CD8-positive, alpha-beta memory T cell (primary cell): ENCODE data around the gene ADAMTS15. TPM values are rescaled to one million over a fixed set of nuclear protein-coding genes. Genes with fewer than 3 reads are reported as not detected.

Experiments
- CTCF ChIA-PET: fragments of 350-600 bp; sonication (Branson Sonifier 250); formaldehyde crosslinking; loops from one replicate; lab custom pipeline; 2021; ENCODE audit warnings: antibody characterized with exemption; lab: Charles Lee
- POLR2A ChIA-PET: fragments of 350-600 bp; sonication (Branson Sonifier 250); formaldehyde crosslinking; loops from one replicate; lab custom pipeline; 2021; ENCODE audit warnings: antibody characterized with exemption; lab: Charles Lee
- DNase-seq, 5 donors: peaks; one replicate each; pipeline versions ENCODE4 v3.0.0 to v3.0.0-alpha.2; 2020 to 2022; ENCODE audit warnings: mixed read lengths in 1 of 5
- H3K27ac ChIP-seq: one replicate; pipeline ENCODE4 v1.7.0; 2013; ENCODE audit warnings: low read depth, mild to moderate bottlenecking, low read length, moderate library complexity
- H3K27me3 ChIP-seq: 2 replicates; pipeline ENCODE4 v1.7.0; 2013; ENCODE audit warnings: low read length, mild to moderate bottlenecking; ENCODE audit not compliant: insufficient read depth, poor library complexity, severe bottlenecking
- H3K36me3 ChIP-seq: 2 replicates; pipeline ENCODE4 v1.7.0; 2013; ENCODE audit warnings: mild to moderate bottlenecking, low read length, moderate library complexity; ENCODE audit not compliant: insufficient read depth
- H3K4me1 ChIP-seq: 2 replicates; pipeline ENCODE4 v1.7.0; 2013; ENCODE audit warnings: mild to moderate bottlenecking, low read length, moderate library complexity; ENCODE audit not compliant: insufficient read depth
- H3K4me3 ChIP-seq: 2 replicates; pipeline ENCODE4 v1.7.0; 2013; ENCODE audit warnings: mild to moderate bottlenecking, low read length
- H3K9me3 ChIP-seq: 2 replicates; pipeline ENCODE4 v1.7.0; 2013; ENCODE audit warnings: mild to moderate bottlenecking, low read length
- H3K27ac Mint-ChIP-seq, 8 donors: one replicate each; pipeline ENCODE4 v1.8.0; 2020 to 2021; ENCODE audit warnings: mixed read lengths in 8 of 8, mild to moderate bottlenecking in 6 of 8, inconsistent platforms in 3 of 8, moderate library complexity in 3 of 8
- H3K27me3 Mint-ChIP-seq, 2 donors: one replicate each; pipeline ENCODE4 v1.8.0; 2020 to 2021; ENCODE audit warnings: mixed read lengths in 2 of 2, mild to moderate bottlenecking in 1 of 2, moderate library complexity in 1 of 2
- H3K36me3 Mint-ChIP-seq, 3 donors: one replicate each; pipeline ENCODE4 v1.8.0; 2020 to 2021; ENCODE audit warnings: mixed read lengths in 3 of 3, inconsistent platforms in 1 of 3, mild to moderate bottlenecking in 1 of 3
- H3K4me1 Mint-ChIP-seq, 3 donors: one replicate each; pipeline ENCODE4 v1.8.0; 2020 to 2021; ENCODE audit warnings: mixed read lengths in 3 of 3, inconsistent platforms in 1 of 3, mild to moderate bottlenecking in 1 of 3
- H3K4me3 Mint-ChIP-seq, 7 donors: one replicate each; pipeline ENCODE4 v1.8.0; 2020 to 2021; ENCODE audit warnings: mixed read lengths in 7 of 7, mild to moderate bottlenecking in 6 of 7, moderate library complexity in 4 of 7, inconsistent platforms in 2 of 7
- H3K9me3 Mint-ChIP-seq, 5 donors: one replicate each; pipeline ENCODE4 v1.8.0; 2020 to 2022; ENCODE audit warnings: mixed read lengths in 5 of 5, mild to moderate bottlenecking in 3 of 5, moderate library complexity in 2 of 5, inconsistent platforms in 1 of 5
- polyA plus RNA-seq: library from polyadenylated mRNA; unstranded; fragments of 300-500 nt; fragmentation: Illumina TruSeq; gene quantifications from one replicate; pipeline ENCODE4 v1.2.3, GENCODE V29; 2021
- total RNA-seq, 2 experiments: library from RNA; stranded (reverse); gene quantifications; one replicate each; pipeline ENCODE4 v1.2.3, GENCODE V29; 2021

ADAMTS15 gene
- total and polyA plus RNA-seq, 3 experiments from 2014 or later, result not detected

GRCh38 chr11:130421199-130421585 lies 27.3 kb upstream of the ADAMTS15 start:
- peaks cover 9 to 56% of the 10 kb centered on the region in 2 donors for H3K27me3 Mint-ChIP-seq
- H3K27ac Mint-ChIP-seq, result no peak overlapping the region
- no peaks in the 10 kb centered on the region for H3K4me1 Mint-ChIP-seq
- no peaks in the 10 kb centered on the region for H3K9me3 Mint-ChIP-seq
- no peak overlapping the region for H3K4me3 Mint-ChIP-seq
- no peaks in the 10 kb centered on the region for H3K9me3 ChIP-seq
- H3K36me3 Mint-ChIP-seq, result no peaks in the 10 kb centered on the region
- no peak overlapping the region for H3K4me3 ChIP-seq
- ChIA-PET CTCF (interaction anchor here (1.2 to 1.3 kb wide), 2 partner anchors 441 to 456 kb away, joined by 3 read pairs; no protein-coding TSS in a partner anchor), POLR2A (no interaction called here)
- no peak overlapping the region for H3K27ac ChIP-seq
- H3K36me3 ChIP-seq, result no peaks in the 10 kb centered on the region
- no peak for DNase-seq
- H3K27me3 ChIP-seq, result peaks cover 22% of the 10 kb centered on the region
- no peaks in the 10 kb centered on the region for H3K4me1 ChIP-seq

- H3K4me3 ChIP-seq, result no peak overlapping the region
- H3K9me3 Mint-ChIP-seq, result no peaks in the 10 kb centered on the region
- H3K27me3 Mint-ChIP-seq, result peaks cover 13 to 57% of the 10 kb centered on the region in 2 donors
- no peak overlapping the region for H3K27ac ChIP-seq
- CTCF ChIA-PET, result interaction anchor here (1.2 to 1.3 kb wide), 2 partner anchors 440 to 456 kb away, joined by 3 read pairs; no protein-coding TSS in a partner anchor
- no peaks in the 10 kb centered on the region for H3K36me3 Mint-ChIP-seq
- peaks cover 27% of the 10 kb centered on the region for H3K27me3 ChIP-seq
- H3K4me1 Mint-ChIP-seq, result peaks cover 0 to under 1% (median 0%) of the 10 kb centered on the region in 3 donors
- no peak overlapping the region for H3K4me3 Mint-ChIP-seq
- no peak overlapping the region for H3K27ac Mint-ChIP-seq
- H3K4me1 ChIP-seq, result no peaks in the 10 kb centered on the region
- POLR2A ChIA-PET, result no interaction called here
- no peaks in the 10 kb centered on the region for H3K9me3 ChIP-seq
- H3K36me3 ChIP-seq, result no peaks in the 10 kb centered on the region
- no peak for DNase-seq
Observed at GRCh38 chr11:130421697-130422096, 26.7 kb upstream of the ADAMTS15 start.

DNA sequence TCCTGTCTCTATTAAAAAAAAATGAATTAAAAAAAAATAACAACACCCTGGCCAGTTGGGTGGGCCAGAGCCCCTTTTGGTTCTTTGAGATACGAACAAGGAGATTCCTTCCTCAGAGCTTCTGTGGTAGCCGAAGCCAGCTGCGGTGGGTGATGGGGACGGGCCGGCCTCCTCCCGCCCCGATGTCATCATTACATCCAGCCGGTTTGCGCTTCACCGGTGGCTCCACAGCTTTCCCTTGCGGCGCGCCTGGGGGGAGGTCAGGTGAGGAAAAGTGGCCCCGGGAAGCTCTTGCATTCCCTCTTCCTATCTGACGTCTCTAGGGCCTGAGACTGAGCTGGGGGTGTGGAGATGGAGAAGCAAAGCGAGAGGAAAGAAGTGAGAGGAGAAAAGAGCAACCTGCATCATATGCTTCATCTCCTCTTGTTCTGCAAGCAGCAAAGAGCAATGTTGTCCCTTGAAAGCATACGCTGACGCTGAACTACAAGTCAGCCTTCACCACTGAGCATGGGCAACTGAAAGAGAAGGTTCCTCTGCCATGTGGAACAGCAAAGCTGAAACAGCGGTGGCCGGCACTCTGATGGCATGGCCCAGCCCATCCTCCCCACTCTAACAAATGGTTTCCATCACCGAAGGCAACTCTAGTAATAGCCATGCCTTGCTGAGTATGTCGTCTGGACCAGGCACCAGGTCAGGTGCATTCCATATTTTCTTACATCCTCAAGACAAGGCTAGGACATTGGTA lies 26.0 kb upstream of the ADAMTS15 start:
- Mint-ChIP-seq H3K9me3 (no peaks in the 10 kb centered on the region), H3K4me3 (no peak overlapping the region), H3K27ac (peak overlapping the region in 1 of 8 donors; percentile 50), H3K4me1 (peaks cover 0 to 7% (median 5%) of the 10 kb centered on the region in 3 donors), H3K36me3 (no peaks in the 10 kb centered on the region), H3K27me3 (peaks cover 18 to 62% of the 10 kb centered on the region in 2 donors)
- ChIA-PET POLR2A (no interaction called here), CTCF (interaction anchor here (1.2 kb wide), 1 partner anchor 455 kb away, joined by 3 read pairs; no protein-coding TSS in a partner anchor)
- Histone ChIP-seq H3K36me3 (no peaks in the 10 kb centered on the region), H3K27me3 (peaks cover 31% of the 10 kb centered on the region), H3K4me1 (no peaks in the 10 kb centered on the region), H3K9me3 (no peaks in the 10 kb centered on the region), H3K4me3 (no peak overlapping the region), H3K27ac (no peak overlapping the region)
- DNase-seq, result no peak

DNA sequence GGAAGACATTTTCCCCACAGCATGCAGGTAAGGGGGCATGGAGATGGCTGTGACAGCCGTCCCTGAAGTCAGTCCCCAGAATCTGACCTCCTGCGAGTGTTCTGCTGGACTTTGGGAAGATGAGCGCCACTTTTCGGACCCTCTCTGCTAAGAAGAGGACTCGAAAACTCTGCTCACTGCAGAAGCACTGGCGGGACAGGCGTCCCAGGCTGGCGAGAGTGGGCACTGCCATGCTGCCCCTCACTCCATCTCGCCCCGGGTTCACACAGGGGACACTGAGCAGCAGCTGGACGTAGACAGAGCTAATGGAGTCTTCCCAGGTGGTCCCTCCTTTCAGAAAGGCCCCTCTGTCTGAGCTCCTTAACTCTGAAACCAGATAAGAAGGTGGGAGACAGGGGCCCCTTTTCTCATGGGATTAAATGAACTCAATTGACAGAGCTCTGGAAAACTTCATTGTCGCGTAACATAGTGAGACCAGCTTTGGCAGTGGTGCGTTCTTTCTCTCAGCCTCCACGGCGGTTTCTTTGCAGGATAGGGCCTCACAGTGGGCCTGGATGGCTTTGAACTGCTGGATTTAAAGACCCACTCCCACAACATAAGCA lies 24.8 kb upstream of the ADAMTS15 start:
- H3K9me3 ChIP-seq, result no peaks in the 10 kb centered on the region
- H3K36me3 Mint-ChIP-seq, result no peaks in the 10 kb centered on the region
- CTCF ChIA-PET, result no interaction called here
- no peaks in the 10 kb centered on the region for H3K36me3 ChIP-seq
- peaks cover 32% of the 10 kb centered on the region for H3K27me3 ChIP-seq
- H3K4me3 ChIP-seq, result no peak overlapping the region
- POLR2A ChIA-PET, result no interaction called here
- H3K9me3 Mint-ChIP-seq, result no peaks in the 10 kb centered on the region
- no peak overlapping the region for H3K4me3 Mint-ChIP-seq
- H3K27ac Mint-ChIP-seq, result no peak overlapping the region
- no peak overlapping the region for H3K27ac ChIP-seq
- no peak for DNase-seq
- peaks cover 3 to 10% (median 7%) of the 10 kb centered on the region in 3 donors for H3K4me1 Mint-ChIP-seq
- H3K27me3 Mint-ChIP-seq, result peaks cover 20 to 62% of the 10 kb centered on the region in 2 donors
- no peaks in the 10 kb centered on the region for H3K4me1 ChIP-seq

DNA sequence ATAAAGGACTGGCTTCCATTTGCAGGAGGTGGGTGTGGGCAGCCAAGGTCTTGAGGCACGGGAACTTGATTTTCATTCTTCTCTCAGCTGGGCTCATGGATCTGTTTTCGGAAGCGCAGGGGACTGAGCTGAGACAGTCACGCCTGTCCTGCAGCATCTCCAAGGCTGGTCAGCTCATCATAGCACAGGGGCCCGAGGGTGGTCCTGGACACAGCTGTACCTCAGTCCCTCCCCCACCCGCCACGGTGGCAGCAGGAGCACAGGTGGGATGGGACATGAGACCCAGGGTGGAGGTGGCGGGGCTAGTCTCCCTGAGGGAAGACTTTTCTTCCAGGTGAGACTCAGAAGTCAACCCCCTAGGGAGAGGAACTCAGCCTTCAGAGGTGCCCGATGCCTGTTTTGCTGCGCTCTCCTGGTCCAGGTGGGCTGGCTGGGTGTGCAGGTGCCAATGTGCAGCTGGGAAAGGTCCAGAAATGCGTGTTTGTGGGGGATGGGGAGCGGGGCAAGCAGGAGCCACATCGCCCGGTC lies 23.8 kb upstream of the ADAMTS15 start:
- Mint-ChIP-seq H3K4me1 (peaks cover 13 to 18% (median 14%) of the 10 kb centered on the region in 3 donors), H3K4me3 (no peak overlapping the region), H3K36me3 (no peaks in the 10 kb centered on the region), H3K27me3 (peaks cover 30 to 70% of the 10 kb centered on the region in 2 donors), H3K27ac (peak overlapping the region in 1 of 8 donors; percentile 26), H3K9me3 (no peaks in the 10 kb centered on the region)
- CTCF ChIA-PET, result interaction anchor here (2.9 kb wide), 1 partner anchor 437 kb away, joined by 12 read pairs; no protein-coding TSS in a partner anchor
- DNase-seq, result no peak
- Histone ChIP-seq H3K27ac (no peak overlapping the region), H3K36me3 (no peaks in the 10 kb centered on the region), H3K4me3 (no peak overlapping the region), H3K4me1 (no peaks in the 10 kb centered on the region), H3K27me3 (peaks cover 43% of the 10 kb centered on the region), H3K9me3 (no peaks in the 10 kb centered on the region)
- POLR2A ChIA-PET, result no interaction called here

DNA sequence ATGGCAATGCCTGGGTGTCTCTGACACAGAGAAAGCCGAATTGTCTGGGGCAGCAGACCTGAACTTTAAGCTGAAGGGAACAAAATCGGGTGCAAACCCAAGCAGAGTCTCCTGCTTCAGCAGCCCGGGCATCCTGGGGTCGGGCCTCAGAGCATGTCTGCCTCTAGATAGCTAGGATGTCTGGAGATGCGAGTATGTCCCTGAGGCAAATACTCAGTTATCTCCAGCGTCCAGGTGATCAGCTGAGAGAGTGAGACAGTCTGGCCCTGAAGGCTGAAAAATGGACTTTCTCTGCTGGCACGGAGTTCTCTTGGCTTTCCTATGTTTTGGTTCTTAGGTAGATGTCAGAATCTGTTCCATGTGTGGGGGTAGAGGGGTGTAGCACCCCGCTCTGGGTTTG lies 23.3 kb upstream of the ADAMTS15 start:
- peaks cover 34 to 75% of the 10 kb centered on the region in 2 donors for H3K27me3 Mint-ChIP-seq
- no peaks in the 10 kb centered on the region for H3K36me3 Mint-ChIP-seq
- peaks cover 14 to 18% (median 14%) of the 10 kb centered on the region in 3 donors for H3K4me1 Mint-ChIP-seq
- H3K4me3 ChIP-seq, result no peak overlapping the region
- ChIA-PET CTCF (interaction anchor here (2.9 kb wide), 1 partner anchor 437 kb away, joined by 12 read pairs; no protein-coding TSS in a partner anchor), POLR2A (no interaction called here)
- H3K9me3 Mint-ChIP-seq, result no peaks in the 10 kb centered on the region
- H3K27ac Mint-ChIP-seq, result peak overlapping the region in 1 of 8 donors; percentile 26
- H3K36me3 ChIP-seq, result no peaks in the 10 kb centered on the region
- H3K27me3 ChIP-seq, result peaks cover 44% of the 10 kb centered on the region
- DNase-seq, result no peak
- no peaks in the 10 kb centered on the region for H3K4me1 ChIP-seq
- H3K4me3 Mint-ChIP-seq, result no peak overlapping the region
- no peaks in the 10 kb centered on the region for H3K9me3 ChIP-seq
- no peak overlapping the region for H3K27ac ChIP-seq

DNA sequence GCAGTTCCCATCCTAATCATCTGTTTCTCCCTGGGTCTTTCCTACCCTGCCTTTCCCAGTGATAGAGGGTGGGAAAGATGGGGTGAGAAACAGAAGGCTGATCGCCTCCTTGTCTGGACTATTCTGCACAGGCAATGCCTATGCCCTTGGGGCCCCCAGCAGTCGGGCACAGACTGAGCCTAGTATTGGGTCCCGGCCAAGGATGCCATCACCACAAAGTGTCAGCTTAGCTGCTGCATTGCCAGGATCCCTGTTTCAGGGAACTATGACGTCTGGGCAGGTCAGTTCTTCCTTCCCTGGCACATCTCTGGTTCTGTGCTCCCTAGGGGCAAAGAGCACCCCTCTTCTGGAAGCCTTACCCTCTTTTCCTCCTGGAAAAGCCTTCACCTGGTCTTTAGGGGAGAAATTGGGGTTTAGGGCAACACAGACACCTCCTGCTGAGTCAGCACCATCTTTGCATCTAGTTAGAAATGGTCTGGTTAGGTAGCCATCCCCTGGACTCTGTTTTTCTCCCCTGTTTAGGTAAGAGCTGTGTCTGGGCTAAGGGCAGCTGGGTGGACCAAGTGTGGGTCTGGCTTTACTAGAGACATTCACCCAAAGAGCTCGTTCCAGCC lies 22.1 kb upstream of the ADAMTS15 start:
- H3K9me3 Mint-ChIP-seq, result no peaks in the 10 kb centered on the region
- DNase-seq, result no peak
- H3K27ac ChIP-seq, result no peak overlapping the region

More for the DNA sequence above, 22.1 kb upstream of the ADAMTS15 start:
- no peak overlapping the region for H3K27ac Mint-ChIP-seq
- POLR2A ChIA-PET, result no interaction called here
- H3K4me3 ChIP-seq, result no peak overlapping the region
- no peaks in the 10 kb centered on the region for H3K9me3 ChIP-seq
- CTCF ChIA-PET, result interaction anchor here (0.8 to 2.9 kb wide), 3 partner anchors 17 to 436 kb away, joined by 3 to 12 read pairs (median 3); no protein-coding TSS in a partner anchor
- H3K36me3 Mint-ChIP-seq, result no peaks in the 10 kb centered on the region
- H3K27me3 Mint-ChIP-seq, result peaks cover 38 to 74% of the 10 kb centered on the region in 2 donors
- no peaks in the 10 kb centered on the region for H3K36me3 ChIP-seq
- peaks cover 14 to 18% (median 14%) of the 10 kb centered on the region in 3 donors for H3K4me1 Mint-ChIP-seq
- no peaks in the 10 kb centered on the region for H3K4me1 ChIP-seq
- peak overlapping the region in 3 of 7 donors; percentile 49 to 87 (median 76) for H3K4me3 Mint-ChIP-seq
- H3K27me3 ChIP-seq, result peaks cover 39% of the 10 kb centered on the region
